Loucy (cell line): ENCODE data around the gene UBE2L6.

Source experiments
- H2AFZ ChIP-seq: fragments of 200-600 bp; sonication (generic); 2 replicates; pipeline ENCODE4 v1.6.0; 2016; ENCODE audit warnings: antibody characterized with exemption, mild to moderate bottlenecking, low read length, moderate library complexity
- H3F3A ChIP-seq: fragments of 200-600 bp; 2 replicates; pipeline ENCODE4 v1.6.0; 2016; ENCODE audit warnings: antibody characterized with exemption, low read depth, mild to moderate bottlenecking
- H3K27me3 ChIP-seq: fragments of 200-600 bp; sonication (generic); 2 replicates; pipeline ENCODE4 v1.6.1; 2014; ENCODE audit warnings: low read length, mild to moderate bottlenecking; ENCODE audit not compliant: insufficient read depth, poor library complexity, severe bottlenecking
- H3K36me3 ChIP-seq: fragments of 200-600 bp; sonication (generic); 2 replicates; pipeline ENCODE4 v1.6.1; 2016; ENCODE audit warnings: low read length; ENCODE audit not compliant: insufficient read depth
- H3K4me1 ChIP-seq: fragments of 200-600 bp; sonication (generic); 2 replicates; pipeline ENCODE4 v1.5.1; 2014; ENCODE audit warnings: low read length, mild to moderate bottlenecking; ENCODE audit not compliant: insufficient read depth, poor library complexity, severe bottlenecking
- H3K4me2 ChIP-seq: fragments of 200-600 bp; sonication (generic); 2 replicates; pipeline ENCODE4 v1.6.0; 2014; ENCODE audit warnings: antibody characterized with exemption, low read length, low read depth, mild to moderate bottlenecking; ENCODE audit not compliant: poor library complexity, severe bottlenecking
- H3K4me3 ChIP-seq: fragments of 200-600 bp; sonication (generic); 2 replicates; pipeline ENCODE4 v1.5.1; 2014; ENCODE audit warnings: low read length, mild to moderate bottlenecking, mixed read lengths; ENCODE audit not compliant: poor library complexity, severe bottlenecking
- H3K79me2 ChIP-seq: fragments of 200-600 bp; sonication (generic); 2 replicates; pipeline ENCODE4 v1.6.1; 2014; ENCODE audit warnings: low read length; ENCODE audit not compliant: insufficient read depth
- H3K9ac ChIP-seq: fragments of 200-600 bp; sonication (generic); 2 replicates; pipeline ENCODE4 v1.6.0; 2014; ENCODE audit warnings: mild to moderate bottlenecking, low read depth, low read length, moderate library complexity; ENCODE audit not compliant: poor library complexity, severe bottlenecking
- H3K9me2 ChIP-seq: fragments of 200-600 bp; sonication (generic); replicated peaks from 2 replicates; pipeline ENCODE4 v1.6.1; 2016; ENCODE audit warnings: low read depth, low read length, mixed read lengths
- H3K9me3 ChIP-seq: fragments of 200-600 bp; sonication (generic); 2 replicates; pipeline ENCODE4 v1.6.1; 2014; ENCODE audit warnings: mild to moderate bottlenecking, antibody characterized with exemption, low read length, low read depth; ENCODE audit not compliant: insufficient read depth
- H4K20me1 ChIP-seq: fragments of 200-600 bp; sonication (generic); 2 replicates; pipeline ENCODE4 v1.6.0; 2014; ENCODE audit warnings: antibody characterized with exemption, low read length, mild to moderate bottlenecking; ENCODE audit not compliant: insufficient read depth, poor library complexity, severe bottlenecking
- CTCF ChIP-seq: fragments of 200-600 bp; sonication (generic); conservative IDR thresholded peaks from 2 replicates; pipeline ENCODE4 v1.5.1; 2014; ENCODE audit warnings: mild to moderate bottlenecking, antibody characterized with exemption, low read length
- EZH2phosphoT487 ChIP-seq: fragments of 200-600 bp; IDR thresholded peaks from 2 replicates; pipeline ENCODE4 v1.6.1; 2018; ENCODE audit warnings: antibody characterized with exemption, mild to moderate bottlenecking, moderate library complexity, borderline replicate concordance

UBE2L6 gene

GRCh38 chr11:57549983-57550382, 17.5 kb downstream of the UBE2L6 start:
- Histone ChIP-seq H3K27me3 (no peaks in the 10 kb centered on the region), H2AFZ (no peak overlapping the region), H3K9me2 (no peaks in the 10 kb centered on the region), H3K4me2 (no peak overlapping the region), H4K20me1 (no peaks in the 10 kb centered on the region), H3K4me3 (no peak overlapping the region), H3K9me3 (no peaks in the 10 kb centered on the region), H3K4me1 (no peaks in the 10 kb centered on the region), H3K9ac (no peak overlapping the region), H3K36me3 (peaks cover 68% of the 10 kb centered on the region), H3F3A (no peaks in the 10 kb centered on the region), H3K79me2 (no peaks in the 10 kb centered on the region)
- TF ChIP-seq CTCF (no peak), EZH2phosphoT487 (no peak)

- no peaks in the 10 kb centered on the region for H3K4me1 ChIP-seq
- H3K4me3 ChIP-seq = no peak overlapping the region
- H2AFZ ChIP-seq = no peak overlapping the region
- H3K36me3 ChIP-seq = peaks cover 48% of the 10 kb centered on the region
- no peaks in the 10 kb centered on the region for H3K27me3 ChIP-seq
- H3K9ac ChIP-seq = no peak overlapping the region
- H3K79me2 ChIP-seq = no peaks in the 10 kb centered on the region
- H3K9me2 ChIP-seq = no peaks in the 10 kb centered on the region
- H4K20me1 ChIP-seq = no peaks in the 10 kb centered on the region
- H3K4me2 ChIP-seq = no peak overlapping the region
- H3K9me3 ChIP-seq = no peaks in the 10 kb centered on the region
- H3F3A ChIP-seq = no peaks in the 10 kb centered on the region
- no peak for TF ChIP-seq CTCF
- no peak for TF ChIP-seq EZH2phosphoT487
Measured at GRCh38 chr11:57547854-57548377, 19.6 kb downstream of the UBE2L6 start.

- no peaks in the 10 kb centered on the region for H3K79me2 ChIP-seq
- H3K9ac ChIP-seq = no peak overlapping the region
- H2AFZ ChIP-seq = no peak overlapping the region
- no peaks in the 10 kb centered on the region for H4K20me1 ChIP-seq
- TF ChIP-seq CTCF (no peak), EZH2phosphoT487 (no peak)
- H3K9me2 ChIP-seq = no peaks in the 10 kb centered on the region
- peaks cover 39% of the 10 kb centered on the region for H3K36me3 ChIP-seq
- no peak overlapping the region for H3K4me3 ChIP-seq
- no peaks in the 10 kb centered on the region for H3F3A ChIP-seq
- H3K9me3 ChIP-seq = no peaks in the 10 kb centered on the region
- no peaks in the 10 kb centered on the region for H3K27me3 ChIP-seq
- H3K4me2 ChIP-seq = no peak overlapping the region
- H3K4me1 ChIP-seq = no peaks in the 10 kb centered on the region
Measured at GRCh38 chr11:57546869-57547475, 20.5 kb downstream of the UBE2L6 start.
